IMR-90 (cell line): Measurements from ENCODE around the gene ZNF454. TPM values are rescaled to one million over a fixed set of nuclear protein-coding genes. Genes with fewer than 3 reads are reported as not detected.

Experiments used
- ATAC-seq: fragments of 200-7000 bp; cut with Tn5 transposase; 2 replicates; pipeline ENCODE4 v1.9.1; 2020; ENCODE audit warnings: low read depth, mild to moderate bottlenecking, moderate library complexity
- BruUV-seq: library from RNA; stranded (reverse); fragments of 400-500 nt; replicated peaks from 2 replicates; lab custom pipeline; 2021; lab: Mats Ljungman, UMichigan
- CTCF ChIA-PET: fragments of 300-600 bp; formaldehyde crosslinking; extraction: SDS; loops from one replicate; lab custom pipeline; 2021; ENCODE audit warnings: antibody characterized with exemption; lab: Yijun Ruan, JAX
- POLR2A ChIA-PET: fragments of 300-600 bp; sonication (Branson Sonifier 250); formaldehyde crosslinking; loops from one replicate; lab custom pipeline; 2022; ENCODE audit warnings: antibody characterized with exemption; ENCODE audit not compliant: unreplicated experiment; lab: Charles Lee
- DNase-seq: peaks from one replicate; pipeline ENCODE4 v3.0.0; 2013
- H2AFZ ChIP-seq: replicated peaks from 2 replicates; pipeline ENCODE3; 2013; ENCODE audit warnings: low read length, mild to moderate bottlenecking; ENCODE audit not compliant: poor library complexity
- H2AK5ac ChIP-seq: 2 replicates; pipeline ENCODE4 v1.6.1; 2013; ENCODE audit warnings: low read depth, low read length, inconsistent platforms
- H2AK9ac ChIP-seq: replicated peaks from 2 replicates; pipeline ENCODE3; 2013; ENCODE audit warnings: mild to moderate bottlenecking, low read depth, low read length, moderate library complexity; ENCODE audit not compliant: poor library complexity
- H2BK120ac ChIP-seq: 2 replicates; pipeline ENCODE4 v1.6.1; 2013; ENCODE audit warnings: low read depth, low read length, inconsistent platforms
- H2BK15ac ChIP-seq: 3 replicates; pipeline ENCODE4 v1.6.1; 2013; ENCODE audit warnings: low read depth, low read length, inconsistent platforms
- H2BK20ac ChIP-seq: 2 replicates; pipeline ENCODE4 v1.6.1; 2013; ENCODE audit warnings: low read depth, mild to moderate bottlenecking, inconsistent platforms, low read length, moderate library complexity
- H2BK5ac ChIP-seq: 2 replicates; pipeline ENCODE4 v1.6.1; 2013; ENCODE audit warnings: mild to moderate bottlenecking, low read depth, low read length, inconsistent platforms; ENCODE audit not compliant: poor library complexity, severe bottlenecking
- H3K14ac ChIP-seq: replicated peaks from 2 replicates; pipeline ENCODE4 v1.6.1; 2013; ENCODE audit warnings: low read depth, low read length, inconsistent platforms
- H3K18ac ChIP-seq: 2 replicates; pipeline ENCODE4 v1.6.1; 2013; ENCODE audit warnings: low read depth, low read length, control low read depth
- H3K23ac ChIP-seq: 2 replicates; pipeline ENCODE4 v1.6.1; 2013; ENCODE audit warnings: low read depth, low read length, inconsistent platforms
- H3K27ac ChIP-seq: 2 replicates; pipeline ENCODE4 v1.5.1; 2013; ENCODE audit warnings: mild to moderate bottlenecking, control low read depth, low read length; ENCODE audit not compliant: insufficient read depth
- H3K27me3 ChIP-seq: 2 replicates; pipeline ENCODE4 v1.6.1; 2013; ENCODE audit warnings: low read length; ENCODE audit not compliant: control insufficient read depth, insufficient read depth
- H3K36me3 ChIP-seq: 2 replicates; pipeline ENCODE4 v1.6.1; 2013; ENCODE audit warnings: low read length, mixed read lengths; ENCODE audit not compliant: control insufficient read depth, insufficient read depth
- H3K4ac ChIP-seq: 2 replicates; pipeline ENCODE4 v1.6.1; 2013; ENCODE audit warnings: low read depth, low read length, inconsistent platforms
- H3K4me1 ChIP-seq: 2 replicates; pipeline ENCODE4 v1.6.1; 2013; ENCODE audit warnings: low read length, mixed read lengths; ENCODE audit not compliant: control insufficient read depth, insufficient read depth
- H3K4me2 ChIP-seq: 2 replicates; pipeline ENCODE4 v1.6.1; 2013; ENCODE audit warnings: low read depth, mild to moderate bottlenecking, control low read depth, low read length, moderate library complexity
- H3K4me3 ChIP-seq: 2 replicates; pipeline ENCODE4 v1.5.1; 2013; ENCODE audit warnings: low read depth, mild to moderate bottlenecking, control low read depth, low read length, moderate library complexity; ENCODE audit not compliant: insufficient read depth
- H3K56ac ChIP-seq: 2 replicates; pipeline ENCODE4 v1.6.1; 2013; ENCODE audit warnings: low read length, inconsistent platforms; ENCODE audit not compliant: insufficient read depth; ENCODE audit errors: extremely low read depth
- H3K79me1 ChIP-seq, 2 experiments: 2 replicates each; pipeline ENCODE4 v1.6.1; 2013; ENCODE audit warnings: low read length in 2 of 2, inconsistent platforms in 1 of 2, low read depth in 1 of 2
- H3K9ac ChIP-seq: 2 replicates; pipeline ENCODE4 v1.6.1; 2013; ENCODE audit warnings: low read depth, low read length, control low read depth
- H3K9me1 ChIP-seq: 2 replicates; pipeline ENCODE4 v1.6.1; 2013; ENCODE audit warnings: low read length, inconsistent platforms; ENCODE audit not compliant: insufficient read depth
- H3K9me3 ChIP-seq: 2 replicates; pipeline ENCODE4 v1.6.1; 2013; ENCODE audit warnings: low read length; ENCODE audit not compliant: control insufficient read depth, insufficient read depth
- H4K20me1 ChIP-seq: 2 replicates; pipeline ENCODE4 v1.6.1; 2013; ENCODE audit warnings: low read length, inconsistent platforms; ENCODE audit not compliant: insufficient read depth
- H4K5ac ChIP-seq: 2 replicates; pipeline ENCODE4 v1.6.1; 2013; ENCODE audit warnings: mild to moderate bottlenecking, low read depth, low read length, control low read depth
- H4K8ac ChIP-seq, 2 experiments: 2 replicates each; pipeline ENCODE4 v1.6.1; 2013; ENCODE audit warnings: low read depth in 2 of 2, low read length in 2 of 2, control low read depth in 1 of 2, inconsistent platforms in 1 of 2
- H4K91ac ChIP-seq: 2 replicates; pipeline ENCODE4 v1.6.1; 2013; ENCODE audit warnings: low read depth, low read length, inconsistent platforms; ENCODE audit not compliant: insufficient read depth
- FOS ChIP-seq: fragments of 150-350 bp; IDR thresholded peaks from 2 replicates; pipeline ENCODE4 v1.6.1; 2016; ENCODE audit warnings: low read depth, low read length
- MAFK ChIP-seq: IDR thresholded peaks from 2 replicates; pipeline ENCODE4 v1.6.1; 2012; ENCODE audit warnings: low read depth, low read length, improper control_type of control experiment
- NFE2L2 ChIP-seq: fragments of 150-350 bp; IDR thresholded peaks from 2 replicates; pipeline ENCODE4 v1.6.1; 2016; ENCODE audit warnings: low read depth, mild to moderate bottlenecking, low read length
- SMC3 ChIP-seq: fragments of 150-350 bp; IDR thresholded peaks from 2 replicates; pipeline ENCODE4 v1.6.1; 2016; ENCODE audit warnings: low read depth, mild to moderate bottlenecking, antibody characterized with exemption, low read length, moderate library complexity
- WGBS, 2 experiments: methylation state at CpG; one replicate each; pipeline versions ENCODE4 v1.1.5 to v1.1.7; 2013; ENCODE audit warnings: missing lambda C conversion rate in 2 of 2; ENCODE audit not compliant: insufficient read length in 1 of 2; ENCODE audit errors: extremely low coverage in 2 of 2; 5-methylcytosine and 5-hydroxymethylcytosine counted together
- dilution Hi-C: fragments of 300-500 bp; cut with HindIII; formaldehyde crosslinking; loops from one replicate; pipeline ENCODE4 v1.14.3; 2018; ENCODE audit warnings: low sequenced_read_pairs; ENCODE audit not compliant: unreplicated experiment
- in situ Hi-C: fragments of 300-500 bp; cut with MboI; formaldehyde crosslinking; loops from 3 replicates; pipeline ENCODE4 v1.14.3; 2019; ENCODE audit warnings: low sequenced_read_pairs, inconsistent platforms, mixed read lengths
- intact Hi-C: fragments of 100-400 bp; cut with micrococcal nuclease; formaldehyde crosslinking; loops from 2 replicates; pipeline ENCODE4 v1.10.0; 2022
- polyA plus RNA-seq, 3 experiments: library from polyadenylated mRNA; depleted of rRNA; stranded (reverse); fragments of >200 nt; gene quantifications; 2 replicates each; pipeline ENCODE4 v1.2.3, GENCODE V29; 2012; ENCODE audit warnings: low replicate concordance in 1 of 3
- total RNA-seq: library from RNA; depleted of rRNA; stranded (reverse); fragments of >200 nt; gene quantifications from 2 replicates; pipeline ENCODE4 v1.2.3, GENCODE V29; 2012

The ZNF454 gene
- total and polyA plus RNA-seq, 2 of the 4 experiments (the other 2 are of a cell fraction) = 0.12 to 0.18 TPM

DNA sequence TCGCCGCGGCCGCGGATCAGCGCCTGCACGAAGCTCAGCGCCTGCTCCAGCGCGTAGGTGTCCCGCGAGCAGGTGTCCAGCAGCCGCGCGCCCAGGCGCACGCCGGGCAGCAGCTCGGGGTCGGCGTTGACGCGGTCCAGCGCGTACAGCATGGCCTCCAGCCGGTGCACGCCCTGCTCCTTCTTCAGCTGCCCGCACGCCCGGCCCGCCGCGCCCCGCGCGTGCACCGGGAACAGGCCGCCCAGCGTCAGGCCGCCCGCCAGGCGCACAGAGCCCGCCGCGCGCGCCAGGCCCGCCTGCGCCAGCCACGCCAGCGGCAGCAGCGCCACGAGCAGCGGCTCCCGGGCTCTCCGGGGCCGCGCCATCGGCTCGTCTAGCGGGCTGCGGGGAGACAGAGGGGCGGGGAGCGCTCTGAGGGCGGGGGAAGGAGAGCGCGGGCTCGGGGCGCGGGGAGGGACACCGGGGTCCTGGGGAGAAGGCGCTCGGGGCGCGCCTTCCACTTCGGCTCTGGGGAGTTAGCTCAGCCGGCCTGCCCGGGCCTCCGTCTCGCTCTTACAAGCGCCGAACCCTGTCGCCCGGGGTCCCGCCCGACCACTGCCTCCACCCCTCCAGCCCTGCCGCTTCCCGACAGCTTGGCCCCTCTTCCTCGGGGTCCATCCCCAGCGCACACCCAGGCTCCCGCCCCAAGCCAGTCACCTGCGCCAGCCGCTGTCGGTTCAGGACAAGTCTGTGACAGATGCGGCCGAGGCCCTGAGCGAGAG, 53.8 kb downstream of the ZNF454 start, which contains the start of gene GRM6:
GRM6 (minus strand) TSS at position 741 of the 761 bp plus-strand sequence; CDS start at position 365, 376 bp downstream.
- no peak within 1 kb of the TSS for H4K5ac ChIP-seq
- H3K9me3 ChIP-seq = peaks cover 52% of the 10 kb centered on the region
- H3K36me3 ChIP-seq = no peaks in the 10 kb centered on the region
- H2AFZ ChIP-seq = no peak within 1 kb of the TSS
- no peak within 1 kb of the TSS for H3K18ac ChIP-seq
- no peaks in the 10 kb centered on the region for H3K9me1 ChIP-seq
- intact Hi-C loops (no loop called here), in situ Hi-C loops (no loop called here), dilution Hi-C loops (no loop called here)
- no peak within 1 kb of the TSS for H3K23ac ChIP-seq
- H4K8ac ChIP-seq = no peak within 1 kb of the TSS
- no peak within 1 kb of the TSS for H3K14ac ChIP-seq
- H3K4me2 ChIP-seq = no peak within 1 kb of the TSS
- no peak within 1 kb of the TSS for H2BK120ac ChIP-seq
- TF ChIP-seq SMC3 (no peak), FOS (no peak), MAFK (no peak), NFE2L2 (no peak)
- H3K27me3 ChIP-seq = peaks cover 2% of the 10 kb centered on the region; the same call in 1 of the 2 replicates
- no peak within 1 kb of the TSS for H2BK15ac ChIP-seq
- no peak within 1 kb of the TSS for H3K4ac ChIP-seq
- H4K91ac ChIP-seq = no peak within 1 kb of the TSS
- H4K20me1 ChIP-seq = no peaks in the 10 kb centered on the region
- no peaks in the 10 kb centered on the region for H3K4me1 ChIP-seq
- no peak within 1 kb of the TSS for H2AK9ac ChIP-seq
- no peak within 1 kb of the TSS for H3K4me3 ChIP-seq
- H3K56ac ChIP-seq = no peak within 1 kb of the TSS
- POLR2A ChIA-PET = no interaction called here
- no peak within 1 kb of the TSS for H3K27ac ChIP-seq
- ATAC-seq (no peak), DNase-seq (no peak)
- H3K9ac ChIP-seq = no peak within 1 kb of the TSS
- WGBS, 2 experiments = 5% methylated on average over 18 of the region's 97 CpGs; no CpG with 5 or more reads in 1 of the 2 experiments
- H2AK5ac ChIP-seq = no peak within 1 kb of the TSS
- no TSS peak for BruUV-seq
- CTCF ChIA-PET = no interaction called here
- H3K79me1 ChIP-seq = no peaks in the 10 kb centered on the region
- no peak within 1 kb of the TSS for H2BK5ac ChIP-seq
- no peak within 1 kb of the TSS for H2BK20ac ChIP-seq
